SK-N-SH (cell line): ENCODE measurements around the gene DNAJC1. TPM values are rescaled to one million over a fixed set of nuclear protein-coding genes. Genes with fewer than 3 reads are reported as not detected.

ENCODE experiments used
- CTCF ChIA-PET: fragments of 300-600, 350-600 bp; formaldehyde crosslinking; extraction: SDS; loops from one replicate; lab custom pipeline; 2021; lab: Yijun Ruan, JAX
- POLR2A ChIA-PET: fragments of 350-600 bp; sonication (Branson Sonifier 250); formaldehyde crosslinking; extraction: SDS; loops from one replicate; lab custom pipeline; 2020; ENCODE audit warnings: antibody characterized with exemption, inconsistent platforms; lab: Yijun Ruan, JAX
- DNase-seq: peaks from one replicate; pipeline ENCODE4 v3.0.0; 2012
- H2AFZ ChIP-seq: fragments of 200-600 bp; sonication (generic); 2 replicates; pipeline ENCODE4 v1.8.1; 2016; ENCODE audit warnings: antibody characterized with exemption, mild to moderate bottlenecking, low read depth
- H3F3A ChIP-seq: fragments of 200-600 bp; sonication (generic); replicated peaks from 2 replicates; pipeline ENCODE3; 2016; ENCODE audit warnings: antibody characterized with exemption, mild to moderate bottlenecking; ENCODE audit not compliant: insufficient read depth
- H3K27ac ChIP-seq, 2 experiments: fragments of 200-500 bp in 1 of 2; fragments of 200-600 bp in 1 of 2; sonication (Bioruptor generic) in 1 of 2; sonication (generic), shearing (Covaris generic) in 1 of 2; 2 replicates each; pipeline versions ENCODE4 v1.5.1 to v1.6.1; 2014 to 2016; ENCODE audit warnings: low read depth in 2 of 2, inconsistent platforms in 1 of 2, low read length in 1 of 2, mild to moderate bottlenecking in 1 of 2, mixed read lengths in 1 of 2
- H3K27me3 ChIP-seq: fragments of 200-600 bp; sonication (generic), shearing (Covaris generic); 2 replicates; pipeline ENCODE4 v1.6.1; 2016; ENCODE audit warnings: mixed run types; ENCODE audit not compliant: insufficient read depth
- H3K36me3 ChIP-seq, 2 experiments: fragments of 200-500 bp in 1 of 2; fragments of 200-600 bp in 1 of 2; sonication (Bioruptor generic) in 1 of 2; sonication (generic) in 1 of 2; replicated peaks in 1 of 2; 2 replicates each; pipeline versions ENCODE3 to v1.5.1; 2014 to 2016; ENCODE audit warnings: low read length in 1 of 2, mild to moderate bottlenecking in 1 of 2; ENCODE audit not compliant: insufficient read depth in 2 of 2, control insufficient read depth in 1 of 2
- H3K4me1 ChIP-seq, 2 experiments: fragments of 200-500 bp in 1 of 2; fragments of 200-600 bp in 1 of 2; sonication (Bioruptor generic) in 1 of 2; sonication (generic), shearing (Covaris generic) in 1 of 2; 2 replicates each; pipeline versions ENCODE4 v1.5.1 to v1.6.1; 2014 to 2016; ENCODE audit warnings: low read depth in 1 of 2, low read length in 1 of 2, mixed run types in 1 of 2; ENCODE audit not compliant: insufficient read depth in 2 of 2, control insufficient read depth in 1 of 2
- H3K4me2 ChIP-seq: fragments of 200-600 bp; sonication (generic), shearing (Covaris generic); 2 replicates; pipeline ENCODE4 v1.6.1; 2017; ENCODE audit warnings: mixed run types
- H3K4me3 ChIP-seq, 2 experiments: fragments of 200-500 bp in 1 of 2; fragments of 200-600 bp in 1 of 2; sonication (Bioruptor generic) in 1 of 2; sonication (generic), shearing (Covaris generic) in 1 of 2; 2 replicates each; pipeline versions ENCODE4 v1.5.1 to v1.8.1; 2014 to 2016; ENCODE audit warnings: low read depth in 2 of 2, inconsistent platforms in 1 of 2, low read length in 1 of 2, mild to moderate bottlenecking in 1 of 2, mixed read lengths in 1 of 2, moderate library complexity in 1 of 2
- H3K79me2 ChIP-seq: fragments of 200-600 bp; sonication (generic); 2 replicates; pipeline ENCODE4 v1.8.1; 2017; ENCODE audit warnings: mild to moderate bottlenecking; ENCODE audit not compliant: insufficient read depth
- H3K9ac ChIP-seq: fragments of 200-600 bp; sonication (generic); 2 replicates; pipeline ENCODE4 v1.6.1; 2017; ENCODE audit warnings: mixed run types
- H3K9me2 ChIP-seq: fragments of 200-600 bp; sonication (generic); 2 replicates; pipeline ENCODE4 v1.6.1; 2017; ENCODE audit warnings: mixed run types
- H3K9me3 ChIP-seq: fragments of 200-600 bp; sonication (generic); 2 replicates; pipeline ENCODE4 v1.6.1; 2017; ENCODE audit warnings: mixed run types, mild to moderate bottlenecking, moderate library complexity
- H4K20me1 ChIP-seq: fragments of 200-600 bp; sonication (generic); 2 replicates; pipeline ENCODE4 v1.6.1; 2017; ENCODE audit warnings: mild to moderate bottlenecking, mixed run types; ENCODE audit not compliant: insufficient read depth
- ELF1 ChIP-seq: IDR thresholded peaks from 2 replicates; pipeline ENCODE4 v1.4.0; 2012
- EP300 ChIP-seq, 2 experiments: IDR thresholded peaks; 2 replicates each; pipeline versions ENCODE4 v1.4.0 to v1.6.1; 2012; ENCODE audit warnings: borderline replicate concordance in 1 of 2, low read depth in 1 of 2, low read length in 1 of 2
- FOSL2 ChIP-seq: IDR thresholded peaks from 2 replicates; pipeline ENCODE4 v1.4.0; 2012; ENCODE audit warnings: low read depth, mild to moderate bottlenecking, moderate library complexity, borderline replicate concordance
- GATA2 ChIP-seq: sonication (generic); formaldehyde crosslinking; IDR thresholded peaks from 2 replicates; pipeline ENCODE4 v1.5.0; 2020; ENCODE audit warnings: mild to moderate bottlenecking, missing genetic modification reagents
- JUND ChIP-seq: IDR thresholded peaks from 2 replicates; pipeline ENCODE4 v1.4.0; 2012
- MXI1 ChIP-seq: IDR thresholded peaks from 2 replicates; pipeline ENCODE4 v1.6.1; 2012; ENCODE audit warnings: mild to moderate bottlenecking, low read depth, low read length, improper control_type of control experiment
- RFX5 ChIP-seq: IDR thresholded peaks from 2 replicates; pipeline ENCODE4 v1.6.1; 2012; ENCODE audit warnings: mild to moderate bottlenecking, improper control_type of control experiment, low read length
- SIN3A ChIP-seq: IDR thresholded peaks from 2 replicates; pipeline ENCODE4 v1.6.1; 2012; ENCODE audit warnings: low read depth, mild to moderate bottlenecking, low read length, moderate library complexity, borderline replicate concordance
- TCF12 ChIP-seq: IDR thresholded peaks from 2 replicates; pipeline ENCODE4 v1.4.0; 2012
- ZBTB33 ChIP-seq: IDR thresholded peaks from 2 replicates; pipeline ENCODE4 v1.4.0; 2012; ENCODE audit warnings: low read depth, borderline replicate concordance
- WGBS: methylation state at CpG from one replicate; pipeline ENCODE4 v1.1.6; 2017; ENCODE audit warnings: low lambda C conversion rate; 5-methylcytosine and 5-hydroxymethylcytosine counted together
- polyA plus RNA-seq, 3 experiments: library from polyadenylated mRNA; depleted of rRNA; stranded (reverse); fragments of >200 nt; gene quantifications; 2 replicates each; pipeline ENCODE4 v1.2.3, GENCODE V29; 2012
- TF ChIP-seq, protein P1 (sequence below): fragments of 150-350 bp; IDR thresholded peaks from 2 replicates; pipeline ENCODE4 v1.6.1; 2016; ENCODE audit warnings: mild to moderate bottlenecking, low read depth, low read length

Gene DNAJC1
- polyA plus RNA-seq, 1 of the 3 experiments (the other 2 are of a cell fraction) = 9.3 TPM

DNA sequence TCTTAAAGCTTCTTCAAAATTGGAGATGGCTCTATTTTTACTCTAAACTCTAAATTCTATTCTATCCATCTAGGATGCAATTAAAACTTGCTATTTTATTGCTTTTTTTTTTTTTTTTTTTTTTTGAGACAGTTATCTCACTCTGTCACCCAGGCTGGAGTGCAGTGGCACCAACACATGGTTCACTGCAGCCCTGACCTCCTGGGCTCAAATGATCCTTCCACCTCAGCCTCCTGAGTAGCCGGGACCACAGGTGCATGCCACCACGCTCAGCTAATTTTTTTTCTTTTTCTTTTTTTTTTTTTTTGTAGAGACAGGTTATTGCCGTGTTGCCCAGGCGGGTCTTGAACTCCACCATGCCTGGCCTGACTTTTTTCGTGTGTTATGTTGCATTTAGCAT is 41.2 kb downstream of the DNAJC1 start:
- Histone ChIP-seq H3K9ac (no peak overlapping the region), H3K9me3 (0 out of 2 replicates have a peak, but pooled peaks cover 3% of the 10 kb centered on the region), H3K4me1 (no peaks in the 10 kb centered on the region), H3K27ac (no peak overlapping the region), H3F3A (peaks cover 4% of the 10 kb centered on the region), H3K36me3 (no peaks in the 10 kb centered on the region), H3K9me2 (no peaks in the 10 kb centered on the region), H2AFZ (no peak overlapping the region), H3K4me2 (no peak overlapping the region), H4K20me1 (no peaks in the 10 kb centered on the region), H3K27me3 (no peaks in the 10 kb centered on the region), H3K79me2 (peaks cover 8% of the 10 kb centered on the region; the same call in 1 of the 2 replicates), H3K4me3 (no peak overlapping the region)
- WGBS = 91% methylated on average over 5 of the region's 5 CpGs
- DNase-seq = no peak
- TF ChIP-seq MXI1 (no peak), GATA2 (CRISPR knock-in tag) (no peak), JUND (no peak), ELF1 (no peak), ZBTB33 (no peak), RFX5 (no peak), EP300 (IDR thresholded peaks at IDR 0.05; ENCODE audit: borderline replicate concordance in 1 of 2, low read depth in 1 of 2, low read length in 1 of 2) (no peak)
- TF ChIP-seq, protein P1, sequence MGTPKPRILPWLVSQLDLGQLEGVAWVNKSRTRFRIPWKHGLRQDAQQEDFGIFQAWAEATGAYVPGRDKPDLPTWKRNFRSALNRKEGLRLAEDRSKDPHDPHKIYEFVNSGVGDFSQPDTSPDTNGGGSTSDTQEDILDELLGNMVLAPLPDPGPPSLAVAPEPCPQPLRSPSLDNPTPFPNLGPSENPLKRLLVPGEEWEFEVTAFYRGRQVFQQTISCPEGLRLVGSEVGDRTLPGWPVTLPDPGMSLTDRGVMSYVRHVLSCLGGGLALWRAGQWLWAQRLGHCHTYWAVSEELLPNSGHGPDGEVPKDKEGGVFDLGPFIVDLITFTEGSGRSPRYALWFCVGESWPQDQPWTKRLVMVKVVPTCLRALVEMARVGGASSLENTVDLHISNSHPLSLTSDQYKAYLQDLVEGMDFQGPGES = no peak
- ChIA-PET CTCF (no interaction called here), POLR2A (no interaction called here)

GRCh38 chr10:21961847-21962246 is 41.7 kb downstream of the DNAJC1 start:
- CTCF ChIA-PET = no interaction called here
- H3K36me3 ChIP-seq = no peaks in the 10 kb centered on the region
- TF ChIP-seq SIN3A = no peak
- TF ChIP-seq RFX5 = no peak
- TF ChIP-seq TCF12 = no peak
- no peak for TF ChIP-seq EP300 (IDR thresholded peaks at IDR 0.05; ENCODE audit: borderline replicate concordance in 1 of 2, low read depth in 1 of 2, low read length in 1 of 2)
- no peak for TF ChIP-seq FOSL2
- TF ChIP-seq, all 33 proteins: peak for 0

More at GRCh38 chr10:21961847-21962246, 41.7 kb downstream of the DNAJC1 start:
- no peak overlapping the region for H3K4me3 ChIP-seq
- H3K79me2 ChIP-seq = peaks cover 8% of the 10 kb centered on the region; the same call in 1 of the 2 replicates
- POLR2A ChIA-PET = no interaction called here
- no peaks in the 10 kb centered on the region for H4K20me1 ChIP-seq
- no peak overlapping the region for H2AFZ ChIP-seq
- H3K9me3 ChIP-seq = 0 out of 2 replicates have a peak, but pooled peaks cover 3% of the 10 kb centered on the region
- no peaks in the 10 kb centered on the region for H3K4me1 ChIP-seq
- H3K4me2 ChIP-seq = no peak overlapping the region
- H3K9me2 ChIP-seq = no peaks in the 10 kb centered on the region
- H3K27ac ChIP-seq = no peak overlapping the region
- no peak overlapping the region for H3K9ac ChIP-seq
- no peaks in the 10 kb centered on the region for H3K27me3 ChIP-seq
- H3F3A ChIP-seq = peaks cover 4% of the 10 kb centered on the region
- no peak for DNase-seq
